Kidney (tissue), 14 donors: ENCODE results near the gene ANKRD31. TPM values are rescaled to one million over a fixed set of nuclear protein-coding genes. Genes with fewer than 3 reads are reported as not detected.
"Not testable (repeated sequence)": the region's sequence is repeated elsewhere in the genome, so short reads cannot be mapped to it uniquely, and the experiment has no call there.

ENCODE experiments used
- DNase-seq, 5 donors: peaks; one replicate each; pipeline ENCODE4 v3.0.0-alpha.2; 2013 to 2020
- FAIRE-seq: peaks from 2 replicates; lab custom pipeline; 2012; peaks lifted over from hg19 to GRCh38; lab: Jason Lieb, UNC
- H3K27ac ChIP-seq, 2 donors: one replicate each; pipeline ENCODE4 v1.7.0; 2013; ENCODE audit warnings: low read depth in 2 of 2, low read length in 2 of 2, inconsistent platforms in 1 of 2
- H3K27me3 ChIP-seq: one replicate; pipeline ENCODE4 v1.7.1; 2013; ENCODE audit warnings: low read length, inconsistent platforms; ENCODE audit not compliant: control insufficient read depth, insufficient read depth
- H3K36me3 ChIP-seq, 3 donors: one replicate each; pipeline versions ENCODE4 v1.7.0 to v1.7.1; 2013; ENCODE audit warnings: low read length in 3 of 3, control low read depth in 1 of 3, inconsistent platforms in 1 of 3; ENCODE audit not compliant: insufficient read depth in 3 of 3, control insufficient read depth in 2 of 3
- H3K4me1 ChIP-seq, 3 donors: one replicate each; pipeline versions ENCODE4 v1.7.0 to v1.7.1; 2013; ENCODE audit warnings: low read length in 3 of 3, inconsistent platforms in 1 of 3, low read depth in 1 of 3; ENCODE audit not compliant: control insufficient read depth in 2 of 3, insufficient read depth in 2 of 3
- H3K4me3 ChIP-seq, 3 donors: one replicate each; pipeline versions ENCODE4 v1.7.0 to v1.8.1; 2013; ENCODE audit warnings: low read length in 3 of 3, control low read depth in 1 of 3, inconsistent platforms in 1 of 3
- H3K9ac ChIP-seq, 3 donors: one replicate each; pipeline versions ENCODE4 v1.7.0 to v1.7.1; 2013; ENCODE audit warnings: low read length in 3 of 3, control low read depth in 1 of 3, inconsistent platforms in 1 of 3
- H3K9me3 ChIP-seq, 3 donors: one replicate each; pipeline versions ENCODE4 v1.7.0 to v1.7.1; 2013; ENCODE audit warnings: low read length in 3 of 3, control low read depth in 1 of 3, inconsistent platforms in 1 of 3; ENCODE audit not compliant: control insufficient read depth in 2 of 3, insufficient read depth in 1 of 3
- CTCF ChIP-seq: IDR thresholded peaks from 3 replicates; pipeline ENCODE4 v1.5.1; 2012; ENCODE audit warnings: mild to moderate bottlenecking, moderate library complexity, borderline replicate concordance; ENCODE audit not compliant: insufficient read depth; ENCODE audit errors: extremely low read depth
- intact Hi-C: fragments of 100-400 bp; cut with DNase I; formaldehyde crosslinking; loops from one replicate; pipeline ENCODE4 v1.11.1; 2022
- polyA plus RNA-seq: library from polyadenylated mRNA; stranded (reverse); fragments of 350-450 nt; fragmentation: Illumina TruSeq; extraction: RNeasy Lipid Tissue Mini Kit (QIAGEN cat#74804); gene quantifications from one replicate; pipeline ENCODE4 v1.2.3, GENCODE V29; 2014; ENCODE audit warnings: low read depth, low replicate concordance; ENCODE audit not compliant: insufficient read depth
- total RNA-seq: library from RNA; stranded (reverse); fragmentation: NEBNext Ultra II Directional; extraction: Animal tissue kit (Norgen Biotek cat#: 25700); gene quantifications from one replicate; pipeline ENCODE4 v1.2.1, GENCODE V29; 2021
- donor health status: control.
- donor health status: control.
- donor health status: control.
- donor health status: control.
- donor health status: control.
- donor health status: DM: yes; HTN: yes; CAD: no.
- donor health status: Normal renal cell carcinoma (clear cell type).

ANKRD31 gene
- total and polyA plus RNA-seq, 2 donors from 2014 or later, result 0.17 to 0.38 TPM

- no peaks in the 10 kb centered on the region for H3K27me3 ChIP-seq
- H3K27ac ChIP-seq, result no peak overlapping the region
- FAIRE-seq, result no peak
- no peaks in the 10 kb centered on the region for H3K9me3 ChIP-seq
- intact Hi-C loops, result no loop called here
- H3K36me3 ChIP-seq, result no peaks in the 10 kb centered on the region
- no peak overlapping the region for H3K4me3 ChIP-seq
- TF ChIP-seq CTCF, result no peak
- no peaks in the 10 kb centered on the region for H3K4me1 ChIP-seq
- no peak for DNase-seq
- no peak overlapping the region for H3K9ac ChIP-seq
Measured at GRCh38 chr5:75140277-75140676, 96.4 kb downstream of the ANKRD31 start.

DNA sequence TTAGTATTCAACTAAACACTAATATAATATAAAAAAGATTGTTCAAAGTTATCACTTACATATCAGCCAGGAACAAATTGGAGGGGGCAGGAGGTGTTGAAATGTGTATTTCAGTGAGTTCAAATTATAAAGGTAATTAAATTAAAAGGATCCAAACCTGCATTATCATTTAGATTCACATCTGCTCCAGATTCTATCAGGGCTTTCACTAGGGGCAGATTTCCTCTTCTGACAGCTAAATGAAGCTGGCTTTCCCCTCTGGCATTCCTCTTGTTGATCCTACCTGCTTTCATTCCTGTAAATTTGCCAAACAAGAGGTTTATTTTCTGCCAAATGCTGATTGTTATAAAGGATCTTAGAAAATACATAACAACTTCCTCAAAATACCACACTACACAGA is 98.0 kb downstream of the ANKRD31 start:
- H3K4me3 ChIP-seq, result no peak overlapping the region
- no peaks in the 10 kb centered on the region for H3K36me3 ChIP-seq
- H3K27ac ChIP-seq, result no peak overlapping the region
- H3K4me1 ChIP-seq, result no peaks in the 10 kb centered on the region
- intact Hi-C loops, result no loop called here
- no peak overlapping the region for H3K9ac ChIP-seq
- no peak for DNase-seq
- no peaks in the 10 kb centered on the region for H3K27me3 ChIP-seq
- TF ChIP-seq CTCF, result no peak
- no peak for FAIRE-seq
- H3K9me3 ChIP-seq, result no peaks in the 10 kb centered on the region

DNA sequence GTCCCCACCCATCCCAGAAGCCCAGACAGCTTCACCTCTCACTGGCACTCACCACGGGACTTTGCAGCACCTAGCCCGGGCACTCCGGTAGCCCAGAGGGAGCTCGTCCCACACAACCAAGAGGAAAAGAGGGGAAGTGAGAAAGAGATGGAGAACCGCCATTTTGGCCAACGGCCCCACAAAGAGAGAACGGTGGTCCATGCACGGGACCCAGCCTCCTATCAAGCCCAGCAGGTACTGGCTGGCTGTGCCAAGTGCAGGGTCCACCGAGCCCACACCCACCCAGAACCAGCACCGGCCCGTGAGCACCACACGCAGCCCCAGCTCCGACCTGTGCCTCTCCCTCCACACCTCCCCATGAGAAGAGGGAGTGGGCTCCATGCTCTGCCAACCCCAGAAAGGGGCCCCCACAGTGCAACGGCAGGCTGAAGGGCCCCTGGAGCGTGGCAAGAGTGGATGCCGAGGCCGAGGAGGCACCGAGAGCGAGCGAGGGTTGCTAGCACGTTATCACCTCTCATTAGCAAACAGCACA is 105.8 kb downstream of the ANKRD31 start:
- H3K4me3 ChIP-seq, result no peak overlapping the region
- H3K27ac ChIP-seq, result no peak overlapping the region
- H3K4me1 ChIP-seq, result no peaks in the 10 kb centered on the region
- DNase-seq, result peak in 1 of 5 donors; percentile 59
- no peaks in the 10 kb centered on the region for H3K9me3 ChIP-seq
- H3K9ac ChIP-seq, result no peak overlapping the region
- no peak for TF ChIP-seq CTCF
- H3K36me3 ChIP-seq, result no peaks in the 10 kb centered on the region
- no peaks in the 10 kb centered on the region for H3K27me3 ChIP-seq
- intact Hi-C loops, result no loop called here
- FAIRE-seq, result no peak

DNA sequence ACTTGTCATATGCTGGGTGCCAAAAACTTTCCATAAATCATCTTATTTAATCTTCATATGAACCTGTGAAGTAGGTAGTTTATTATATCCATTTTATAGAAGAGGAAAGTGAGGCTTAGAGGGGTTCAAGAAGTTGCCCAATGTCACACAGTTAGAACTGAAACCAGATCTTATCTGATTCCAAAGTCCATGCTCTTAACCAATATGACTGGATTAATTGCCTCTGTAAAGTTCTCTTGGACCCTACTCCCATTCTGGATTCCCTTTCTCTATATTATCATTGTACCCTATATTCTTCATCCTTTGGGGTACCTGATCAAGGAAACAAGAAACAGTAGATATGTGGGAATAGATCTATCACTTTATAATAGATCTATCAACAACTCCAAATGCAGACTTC is 119.8 kb downstream of the ANKRD31 start:
- no peaks in the 10 kb centered on the region for H3K36me3 ChIP-seq
- no peak overlapping the region for H3K4me3 ChIP-seq
- H3K9me3 ChIP-seq, result no peaks in the 10 kb centered on the region
- H3K4me1 ChIP-seq, result no peaks in the 10 kb centered on the region
- no peak for TF ChIP-seq CTCF
- FAIRE-seq (no peak), DNase-seq (no peak)
- no peaks in the 10 kb centered on the region for H3K27me3 ChIP-seq
- H3K27ac ChIP-seq, result no peak overlapping the region
- H3K9ac ChIP-seq, result no peak overlapping the region
- intact Hi-C loops, result no loop called here

DNA sequence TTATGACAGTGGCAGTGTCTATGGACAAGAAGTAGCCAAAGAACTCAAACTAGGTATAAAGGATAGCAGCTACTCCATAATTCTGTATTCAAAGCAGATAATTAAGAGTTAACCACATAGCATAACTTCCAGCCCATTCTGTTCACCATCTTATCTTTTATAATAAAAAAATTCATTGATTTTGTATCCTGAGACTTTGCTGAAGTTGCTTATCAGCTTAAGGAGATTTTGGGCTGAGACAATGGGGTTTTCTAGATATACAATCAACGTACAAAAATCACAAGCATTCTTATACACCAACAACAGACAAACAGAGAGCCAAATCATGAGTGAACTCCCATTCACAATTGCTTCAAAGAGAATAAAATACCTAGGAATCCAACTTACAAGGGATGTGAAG is 122.4 kb downstream of the ANKRD31 start:
- H3K4me1 ChIP-seq, H3K27me3 ChIP-seq, H3K9me3 ChIP-seq, H3K4me3 ChIP-seq, H3K36me3 ChIP-seq, H3K27ac ChIP-seq, intact Hi-C loops, FAIRE-seq, H3K9ac ChIP-seq: not testable (repeated sequence)
- DNase-seq, result peak in 1 of 5 donors; percentile 18
